ENCODE measurements around the gene RNF17. TPM values are rescaled to one million over a fixed set of nuclear protein-coding genes. Genes with fewer than 3 reads are reported as not detected.

The RNF17 gene
- total RNA-seq, 1 experiment from 2014 or later: not detected

DNA sequence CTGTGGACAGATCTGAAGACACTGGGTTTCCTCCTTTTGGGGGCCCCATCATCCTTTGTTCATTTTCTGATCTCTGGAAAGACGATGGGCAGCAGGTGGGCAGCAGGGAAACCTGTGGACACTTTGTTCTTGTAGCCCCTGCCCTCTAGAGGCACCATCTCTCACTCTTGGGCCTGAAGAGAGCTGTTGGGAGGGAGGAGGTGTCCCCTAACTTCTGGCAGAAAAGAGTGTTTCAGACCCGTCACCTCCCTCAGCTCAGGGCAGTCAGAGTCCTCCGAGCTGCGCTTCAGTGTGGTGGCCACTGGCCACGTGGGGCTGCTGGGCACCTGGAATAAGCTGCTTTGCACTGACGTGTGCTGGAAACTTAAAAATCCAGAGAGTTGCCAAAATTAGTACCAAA lies 26.9 kb upstream of the RNF17 start:
- H3K36me3 ChIP-seq (ENCODE audit: control insufficient read depth in 1 of 2, insufficient read depth in 2 of 2, low read length in 2 of 2): no peaks in the 10 kb centered on the region
- POLR2A ChIA-PET: no interaction called here
- peaks cover 0 to 7% of the 10 kb centered on the region in 2 experiments; a peak in 1 of 4 replicates for H3K4me1 ChIP-seq (ENCODE audit: control insufficient read depth in 1 of 2, insufficient read depth in 2 of 2, low read length in 2 of 2)
- DNase-seq (ENCODE audit: low read depth, low spot score) (no peak), ATAC-seq (no peak)
- H3K9me2 ChIP-seq (ENCODE audit: insufficient read depth): no peaks in the 10 kb centered on the region
- no peaks in the 10 kb centered on the region for H3K27me3 ChIP-seq (ENCODE audit: insufficient read depth, low read length)
- no peaks in the 10 kb centered on the region for H3K9me3 ChIP-seq (ENCODE audit: control insufficient read depth in 1 of 2, insufficient read depth in 1 of 2, low read depth in 1 of 2, low read length in 2 of 2)
- no peaks in the 10 kb centered on the region for H4K20me1 ChIP-seq (ENCODE audit: insufficient read depth)
- H3K4me3 ChIP-seq (replicated peaks in 1 of 2; ENCODE audit: low read depth in 1 of 2, low read length in 2 of 2): no peak overlapping the region
- RAD21 ChIA-PET (ENCODE audit: low non-redundant PET in 1 of 2, low total read pairs in 2 of 2, uncharacterized antibody in 2 of 2, unreplicated experiment in 2 of 2): no interaction called here
- H3K9ac ChIP-seq (ENCODE audit: low read length): no peak overlapping the region
- CTCF ChIA-PET: interaction anchor here (1.2 kb wide), 1 partner anchor 43 kb away, joined by 4 read pairs; no protein-coding TSS in a partner anchor
- H3K79me2 ChIP-seq (ENCODE audit: insufficient read depth, low read length): no peaks in the 10 kb centered on the region
- TF ChIP-seq, protein P1, sequence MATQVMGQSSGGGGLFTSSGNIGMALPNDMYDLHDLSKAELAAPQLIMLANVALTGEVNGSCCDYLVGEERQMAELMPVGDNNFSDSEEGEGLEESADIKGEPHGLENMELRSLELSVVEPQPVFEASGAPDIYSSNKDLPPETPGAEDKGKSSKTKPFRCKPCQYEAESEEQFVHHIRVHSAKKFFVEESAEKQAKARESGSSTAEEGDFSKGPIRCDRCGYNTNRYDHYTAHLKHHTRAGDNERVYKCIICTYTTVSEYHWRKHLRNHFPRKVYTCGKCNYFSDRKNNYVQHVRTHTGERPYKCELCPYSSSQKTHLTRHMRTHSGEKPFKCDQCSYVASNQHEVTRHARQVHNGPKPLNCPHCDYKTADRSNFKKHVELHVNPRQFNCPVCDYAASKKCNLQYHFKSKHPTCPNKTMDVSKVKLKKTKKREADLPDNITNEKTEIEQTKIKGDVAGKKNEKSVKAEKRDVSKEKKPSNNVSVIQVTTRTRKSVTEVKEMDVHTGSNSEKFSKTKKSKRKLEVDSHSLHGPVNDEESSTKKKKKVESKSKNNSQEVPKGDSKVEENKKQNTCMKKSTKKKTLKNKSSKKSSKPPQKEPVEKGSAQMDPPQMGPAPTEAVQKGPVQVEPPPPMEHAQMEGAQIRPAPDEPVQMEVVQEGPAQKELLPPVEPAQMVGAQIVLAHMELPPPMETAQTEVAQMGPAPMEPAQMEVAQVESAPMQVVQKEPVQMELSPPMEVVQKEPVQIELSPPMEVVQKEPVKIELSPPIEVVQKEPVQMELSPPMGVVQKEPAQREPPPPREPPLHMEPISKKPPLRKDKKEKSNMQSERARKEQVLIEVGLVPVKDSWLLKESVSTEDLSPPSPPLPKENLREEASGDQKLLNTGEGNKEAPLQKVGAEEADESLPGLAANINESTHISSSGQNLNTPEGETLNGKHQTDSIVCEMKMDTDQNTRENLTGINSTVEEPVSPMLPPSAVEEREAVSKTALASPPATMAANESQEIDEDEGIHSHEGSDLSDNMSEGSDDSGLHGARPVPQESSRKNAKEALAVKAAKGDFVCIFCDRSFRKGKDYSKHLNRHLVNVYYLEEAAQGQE (IDR thresholded peaks at IDR 0.05; ENCODE audit: low read depth): no peak
- TF ChIP-seq RAD21 (IDR thresholded peaks at IDR 0.05; ENCODE audit: low read depth): no peak
- TF ChIP-seq ZNF274 (IDR thresholded peaks at IDR 0.05; ENCODE audit: low read depth, low read length): no peak
- TF ChIP-seq CEBPB (IDR thresholded peaks at IDR 0.05; ENCODE audit: low read depth): no peak
- TF ChIP-seq EGR1 (IDR thresholded peaks at IDR 0.05; ENCODE audit: low read depth): no peak
- TF ChIP-seq EZH2phosphoT487 (IDR thresholded peaks at IDR 0.05; ENCODE audit: borderline replicate concordance): no peak
- TF ChIP-seq, protein P2, sequence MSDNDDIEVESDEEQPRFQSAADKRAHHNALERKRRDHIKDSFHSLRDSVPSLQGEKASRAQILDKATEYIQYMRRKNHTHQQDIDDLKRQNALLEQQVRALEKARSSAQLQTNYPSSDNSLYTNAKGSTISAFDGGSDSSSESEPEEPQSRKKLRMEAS (IDR thresholded peaks at IDR 0.05): no peak
- TF ChIP-seq ZFX (IDR thresholded peaks at IDR 0.05): no peak
- TF ChIP-seq EZH2 (IDR thresholded peaks at IDR 0.05): no peak
- TF ChIP-seq TCF7L2 (IDR thresholded peaks at IDR 0.05; ENCODE audit: borderline replicate concordance, extremely low read depth, insufficient read depth, insufficient read length): no peak
- TF ChIP-seq, protein P3, sequence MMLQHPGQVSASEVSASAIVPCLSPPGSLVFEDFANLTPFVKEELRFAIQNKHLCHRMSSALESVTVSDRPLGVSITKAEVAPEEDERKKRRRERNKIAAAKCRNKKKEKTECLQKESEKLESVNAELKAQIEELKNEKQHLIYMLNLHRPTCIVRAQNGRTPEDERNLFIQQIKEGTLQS (IDR thresholded peaks at IDR 0.05): no peak
- BruUV-seq (replicated peaks): no TSS peak
- intact Hi-C loops (cut with micrococcal nuclease): no loop called here
- no peak overlapping the region for H2AFZ ChIP-seq (ENCODE audit: low read depth, low read length, poor library complexity, severe bottlenecking)
- H3K27ac ChIP-seq (ENCODE audit: low read depth, low read length): no peak overlapping the region
- no peak overlapping the region for H3K4me2 ChIP-seq (ENCODE audit: low read length)
